Astrocyte of the spinal cord (primary cell): ENCODE data around the gene TMEM94.

Experiments
- DNase-seq: peaks from one replicate; pipeline ENCODE4 v3.0.0; 2011; ENCODE audit warnings: low read depth, low spot score
- H3K4me3 ChIP-seq: 2 replicates; pipeline ENCODE4 v1.5.1; 2011; ENCODE audit warnings: low read depth, mild to moderate bottlenecking, low read length, moderate library complexity
- CTCF ChIP-seq: IDR thresholded peaks from 2 replicates; pipeline ENCODE4 v1.5.1; 2012; ENCODE audit warnings: low read depth, mild to moderate bottlenecking, low read length, inconsistent platforms
- in situ Hi-C: cut with HindIII; loops from 2 replicates; pipeline ENCODE4 v1.10.0; 2017; ENCODE audit warnings: low sequenced_read_pairs

Gene TMEM94

GRCh38 chr17:75460295-75460694 is 3.9 kb downstream of the TMEM94 start:
- no peak overlapping the region for H3K4me3 ChIP-seq
- DNase-seq: no peak
- TF ChIP-seq CTCF: no peak
- in situ Hi-C loops: no loop called here

DNA sequence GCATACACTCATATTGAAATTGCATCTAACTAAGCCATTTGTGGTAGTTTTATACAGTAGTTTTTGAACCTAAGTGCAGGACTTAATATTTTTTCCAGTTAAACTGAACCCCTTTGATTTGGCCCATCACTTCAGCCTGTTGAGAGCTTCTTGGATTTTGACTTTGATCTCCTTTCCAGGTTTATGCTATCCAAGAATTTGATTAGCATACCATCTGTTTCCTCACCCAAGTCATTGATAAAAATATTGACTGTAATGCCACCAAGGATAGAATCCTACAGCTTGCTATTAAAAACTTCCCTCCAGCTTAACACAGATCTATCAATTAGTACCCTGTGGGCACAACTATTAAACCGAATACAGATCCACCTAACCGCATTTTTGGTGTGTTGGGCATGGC is 7.2 kb downstream of the TMEM94 start:
- in situ Hi-C loops: no loop called here
- no peak for TF ChIP-seq CTCF
- H3K4me3 ChIP-seq: no peak overlapping the region
- DNase-seq: no peak

GRCh38 chr17:75465039-75465438 is 8.6 kb downstream of the TMEM94 start:
- in situ Hi-C loops: no loop called here

GRCh38 chr17:75468291-75468754 is 11.9 kb downstream of the TMEM94 start:
- H3K4me3 ChIP-seq: no peak overlapping the region
- in situ Hi-C loops: no loop called here
- no peak for TF ChIP-seq CTCF
- no peak for DNase-seq

More at GRCh38 chr17:75465039-75465438, 8.6 kb downstream of the TMEM94 start:
- TF ChIP-seq CTCF: no peak
- no peak overlapping the region for H3K4me3 ChIP-seq
- DNase-seq: no peak

GRCh38 chr17:75468779-75469373 is 12.4 kb downstream of the TMEM94 start:
- no peak overlapping the region for H3K4me3 ChIP-seq
- no peak for TF ChIP-seq CTCF
- in situ Hi-C loops: no loop called here
- DNase-seq: no peak

DNA sequence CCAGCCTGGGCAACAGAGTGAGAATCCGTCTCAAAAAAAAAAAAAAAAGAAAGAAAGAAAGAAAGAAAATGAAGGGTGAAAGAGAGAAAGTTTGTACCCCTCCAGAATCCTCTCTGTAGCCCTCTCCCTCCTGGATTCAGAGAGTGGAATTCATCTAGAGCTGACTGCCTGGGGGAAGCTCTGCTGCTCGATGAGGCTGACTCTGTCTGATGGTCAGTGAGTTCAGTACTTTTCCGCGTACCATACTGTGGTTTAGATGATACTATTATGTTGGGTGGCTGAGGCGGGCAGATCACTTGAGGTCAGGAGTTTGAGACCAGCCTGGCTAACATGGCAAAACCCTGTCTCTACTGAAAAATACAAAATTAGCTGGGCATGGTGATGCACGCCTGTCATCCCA is 14.8 kb downstream of the TMEM94 start:
- in situ Hi-C loops: no loop called here
- no peak for DNase-seq
- TF ChIP-seq CTCF: no peak
- H3K4me3 ChIP-seq: no peak overlapping the region
